Smooth muscle cell (in vitro differentiated cells): ENCODE data around the gene KRTAP19-3. TPM values are rescaled to one million over a fixed set of nuclear protein-coding genes. Genes with fewer than 3 reads are reported as not detected.

Source experiments
- DNase-seq: peaks from one replicate; lab custom pipeline; 2025; ENCODE audit not compliant: unreplicated experiment; lab: John Stamatoyannopoulos, UW
- H2AFZ ChIP-seq: fragments of 200-600 bp; sonication (generic); 2 replicates; pipeline ENCODE4 v1.6.0; 2016; ENCODE audit warnings: antibody characterized with exemption, low read depth, mild to moderate bottlenecking
- H3F3A ChIP-seq: fragments of 200-600 bp; sonication (generic); 2 replicates; pipeline ENCODE4 v1.6.0; 2017; ENCODE audit warnings: antibody characterized with exemption, low read depth
- H3K27ac ChIP-seq: fragments of 200-600 bp; sonication (generic); 2 replicates; pipeline ENCODE4 v1.5.1; 2016; ENCODE audit warnings: low read depth, mild to moderate bottlenecking
- H3K27me3 ChIP-seq: fragments of 200-600 bp; sonication (generic); 2 replicates; pipeline ENCODE4 v1.6.1; 2016; ENCODE audit warnings: low read depth, mild to moderate bottlenecking
- H3K36me3 ChIP-seq: fragments of 200-600 bp; sonication (generic); 2 replicates; pipeline ENCODE4 v1.5.1; 2016; ENCODE audit warnings: low read depth
- H3K4me1 ChIP-seq: fragments of 200-600 bp; sonication (generic); 2 replicates; pipeline ENCODE4 v1.5.1; 2016; ENCODE audit warnings: low read depth
- H3K4me2 ChIP-seq: fragments of 200-600 bp; sonication (generic); 2 replicates; pipeline ENCODE4 v1.6.0; 2016; ENCODE audit warnings: mild to moderate bottlenecking
- H3K4me3 ChIP-seq: fragments of 200-600 bp; sonication (generic); 2 replicates; pipeline ENCODE4 v1.5.1; 2016; ENCODE audit warnings: mild to moderate bottlenecking
- H3K79me2 ChIP-seq: fragments of 200-600 bp; sonication (generic); 2 replicates; pipeline ENCODE4 v1.6.0; 2016; ENCODE audit warnings: low read depth, mild to moderate bottlenecking
- H3K9ac ChIP-seq: fragments of 200-600 bp; sonication (generic); 2 replicates; pipeline ENCODE4 v1.6.0; 2016; ENCODE audit warnings: low read depth
- H3K9me3 ChIP-seq: fragments of 200-600 bp; sonication (generic); replicated peaks from 2 replicates; pipeline ENCODE4 v1.5.1; 2016; ENCODE audit warnings: low read depth
- H4K20me1 ChIP-seq: fragments of 200-600 bp; sonication (generic); 2 replicates; pipeline ENCODE4 v1.6.0; 2016; ENCODE audit warnings: low read depth
- CTCF ChIP-seq: fragments of 200-600 bp; sonication (generic); IDR thresholded peaks from 2 replicates; pipeline ENCODE4 v1.5.1; 2017; ENCODE audit warnings: borderline replicate concordance, mild to moderate bottlenecking, antibody characterized with exemption; ENCODE audit not compliant: insufficient read depth, poor library complexity, severe bottlenecking
- WGBS: methylation state at CpG from one replicate; pipeline ENCODE4 v1.1.7; 2016; ENCODE audit warnings: low lambda C conversion rate; 5-methylcytosine and 5-hydroxymethylcytosine counted together
- polyA plus RNA-seq: library from polyadenylated mRNA; unstranded; fragments of >200 nt; fragmentation: Nextera tagmentation; extraction: Ambion mirVana; gene quantifications from 2 replicates; pipeline ENCODE4 v1.2.1, GENCODE V29; 2016
- small RNA-seq: library from RNA; depleted of rRNA; stranded (forward); fragments of <200 nt; gene quantifications from one replicate; pipeline ENCODE3, GENCODE V24; 2014
- total RNA-seq: library from RNA; depleted of rRNA; stranded (reverse); fragments of >200 nt; gene quantifications from 2 replicates; pipeline ENCODE4 v1.2.3, GENCODE V29; 2014

Gene KRTAP19-3
- total and polyA plus RNA-seq, 2 experiments from 2014 or later, result not detected

GRCh38 chr21:30444204-30444603 lies 47.6 kb downstream of the KRTAP19-3 start:
- no peak overlapping the region for H3K4me2 ChIP-seq
- H3K36me3 ChIP-seq, result no peaks in the 10 kb centered on the region
- 57% methylated on average over 1 of the region's 1 CpG for WGBS
- no peak overlapping the region for H3K9ac ChIP-seq
- H3K27me3 ChIP-seq, result no peaks in the 10 kb centered on the region
- H2AFZ ChIP-seq, result no peak overlapping the region
- no peaks in the 10 kb centered on the region for H3K79me2 ChIP-seq
- no peak for TF ChIP-seq CTCF
- H3K9me3 ChIP-seq, result no peaks in the 10 kb centered on the region
- no peak for DNase-seq
- no peak overlapping the region for H3K27ac ChIP-seq
- H3K4me1 ChIP-seq, result no peaks in the 10 kb centered on the region
- H3K4me3 ChIP-seq, result no peak overlapping the region
- H3F3A ChIP-seq, result no peaks in the 10 kb centered on the region
- H4K20me1 ChIP-seq, result no peaks in the 10 kb centered on the region

GRCh38 chr21:30443226-30443625 lies 48.6 kb downstream of the KRTAP19-3 start:
- Histone ChIP-seq H3K4me1 (no peaks in the 10 kb centered on the region), H3K4me2 (no peak overlapping the region), H3K27ac (no peak overlapping the region), H4K20me1 (no peaks in the 10 kb centered on the region), H3K4me3 (no peak overlapping the region), H3K9ac (no peak overlapping the region), H3F3A (no peaks in the 10 kb centered on the region), H3K79me2 (no peaks in the 10 kb centered on the region), H2AFZ (no peak overlapping the region), H3K36me3 (no peaks in the 10 kb centered on the region), H3K9me3 (no peaks in the 10 kb centered on the region), H3K27me3 (no peaks in the 10 kb centered on the region)
- no peak for DNase-seq
- TF ChIP-seq CTCF, result no peak

Small RNA genes within 50 kb of the gene (small RNA-seq; reads per million reads assigned to genes)
- gene AP000567.1 (not detected), gene KRTAP19-10P (not detected), gene KRTAP19-11P (not detected), gene KRTAP19-9P (not detected)

Other genes starting within 250 kb of the KRTAP19-3 start
- not detected in 2 replicates for gene KRTAP24-1, start 209.1 kb downstream of the KRTAP19-3 start, total RNA-seq
- not detected in 2 replicates for gene KRTAP24-1, start 209.1 kb downstream of the KRTAP19-3 start, polyA plus RNA-seq
- not detected in 2 replicates for gene KRTAP25-1, start 202.5 kb downstream of the KRTAP19-3 start, total RNA-seq
- not detected in 2 replicates for gene KRTAP25-1, start 202.5 kb downstream of the KRTAP19-3 start, polyA plus RNA-seq
- gene KRTAP26-1, start 171.7 kb downstream of the KRTAP19-3 start, total RNA-seq, result not detected in 2 replicates
- not detected in 2 replicates for gene KRTAP26-1, start 171.7 kb downstream of the KRTAP19-3 start, polyA plus RNA-seq
- gene KRTAP27-1, start 154.3 kb downstream of the KRTAP19-3 start, total RNA-seq, result not detected in 2 replicates
- gene KRTAP27-1, start 154.3 kb downstream of the KRTAP19-3 start, polyA plus RNA-seq, result not detected in 2 replicates
- gene KRTAP23-1, start 143.4 kb downstream of the KRTAP19-3 start, total RNA-seq, result not detected in 2 replicates
- gene KRTAP23-1, start 143.4 kb downstream of the KRTAP19-3 start, polyA plus RNA-seq, result not detected in 2 replicates
- gene KRTAP13-2, start 119.7 kb downstream of the KRTAP19-3 start, total RNA-seq, result not detected in 2 replicates
- gene KRTAP13-2, start 119.7 kb downstream of the KRTAP19-3 start, polyA plus RNA-seq, result not detected in 2 replicates
- gene KRTAP13-1, start 96.0 kb downstream of the KRTAP19-3 start, total RNA-seq, result not detected in 2 replicates
- gene KRTAP13-1, start 96.0 kb downstream of the KRTAP19-3 start, polyA plus RNA-seq, result not detected in 2 replicates
- gene KRTAP13-3, start 66.1 kb downstream of the KRTAP19-3 start, total RNA-seq, result not detected in 2 replicates
- gene KRTAP13-3, start 66.1 kb downstream of the KRTAP19-3 start, polyA plus RNA-seq, result not detected in 2 replicates
- gene KRTAP13-4, start 61.8 kb downstream of the KRTAP19-3 start, total RNA-seq, result not detected in 2 replicates
- not detected in 2 replicates for gene KRTAP13-4, start 61.8 kb downstream of the KRTAP19-3 start, polyA plus RNA-seq
- gene KRTAP15-1, start 51.7 kb downstream of the KRTAP19-3 start, total RNA-seq, result not detected in 2 replicates
- not detected in 2 replicates for gene KRTAP15-1, start 51.7 kb downstream of the KRTAP19-3 start, polyA plus RNA-seq
- 0.72 TPM in 1 of 2 replicates, not detected in the other for gene KRTAP19-1, start 11.6 kb downstream of the KRTAP19-3 start, total RNA-seq
- 1.9 TPM in 1 of 2 replicates, not detected in the other for gene KRTAP19-1, start 11.6 kb downstream of the KRTAP19-3 start, polyA plus RNA-seq
- gene KRTAP19-2, start 4.6 kb downstream of the KRTAP19-3 start, total RNA-seq, result not detected in 2 replicates
- not detected in 2 replicates for gene KRTAP19-2, start 4.6 kb downstream of the KRTAP19-3 start, polyA plus RNA-seq
- not detected in 2 replicates for gene KRTAP19-4, start 5.2 kb upstream of the KRTAP19-3 start, total RNA-seq
- gene KRTAP19-4, start 5.2 kb upstream of the KRTAP19-3 start, polyA plus RNA-seq, result not detected in 2 replicates
- gene KRTAP19-5, start 10.1 kb upstream of the KRTAP19-3 start, total RNA-seq, result not detected in 2 replicates
- gene KRTAP19-5, start 10.1 kb upstream of the KRTAP19-3 start, polyA plus RNA-seq, result not detected in 2 replicates
- gene KRTAP19-6, start 49.9 kb upstream of the KRTAP19-3 start, total RNA-seq, result not detected in 2 replicates
- gene KRTAP19-6, start 49.9 kb upstream of the KRTAP19-3 start, polyA plus RNA-seq, result not detected in 2 replicates
- gene KRTAP19-7, start 69.3 kb upstream of the KRTAP19-3 start, total RNA-seq, result not detected in 2 replicates
- gene KRTAP19-7, start 69.3 kb upstream of the KRTAP19-3 start, polyA plus RNA-seq, result not detected in 2 replicates
- not detected in 2 replicates for gene KRTAP22-2, start 98.4 kb upstream of the KRTAP19-3 start, total RNA-seq
- gene KRTAP22-2, start 98.4 kb upstream of the KRTAP19-3 start, polyA plus RNA-seq, result not detected in 2 replicates
- not detected in 2 replicates for gene KRTAP6-3, start 100.4 kb upstream of the KRTAP19-3 start, total RNA-seq
- not detected in 2 replicates for gene KRTAP6-3, start 100.4 kb upstream of the KRTAP19-3 start, polyA plus RNA-seq
- not detected in 2 replicates for gene KRTAP6-2, start 106.9 kb upstream of the KRTAP19-3 start, total RNA-seq
- not detected in 2 replicates for gene KRTAP6-2, start 106.9 kb upstream of the KRTAP19-3 start, polyA plus RNA-seq
- gene KRTAP22-1, start 109.1 kb upstream of the KRTAP19-3 start, total RNA-seq, result not detected in 2 replicates
- gene KRTAP22-1, start 109.1 kb upstream of the KRTAP19-3 start, polyA plus RNA-seq, result not detected in 2 replicates
- gene KRTAP6-1, start 121.9 kb upstream of the KRTAP19-3 start, total RNA-seq, result not detected in 2 replicates
- gene KRTAP6-1, start 121.9 kb upstream of the KRTAP19-3 start, polyA plus RNA-seq, result not detected in 2 replicates
- not detected in 2 replicates for gene KRTAP20-1, start 124.4 kb upstream of the KRTAP19-3 start, total RNA-seq
- not detected in 2 replicates for gene KRTAP20-1, start 124.4 kb upstream of the KRTAP19-3 start, polyA plus RNA-seq
- not detected in 2 replicates for gene KRTAP20-4, start 128.6 kb upstream of the KRTAP19-3 start, total RNA-seq
- not detected in 2 replicates for gene KRTAP20-4, start 128.6 kb upstream of the KRTAP19-3 start, polyA plus RNA-seq
- gene KRTAP20-2, start 143.2 kb upstream of the KRTAP19-3 start, total RNA-seq, result not detected in 2 replicates
- gene KRTAP20-2, start 143.2 kb upstream of the KRTAP19-3 start, polyA plus RNA-seq, result not detected in 2 replicates
- gene KRTAP20-3, start 150.9 kb upstream of the KRTAP19-3 start, total RNA-seq, result not detected in 2 replicates
- not detected in 2 replicates for gene KRTAP20-3, start 150.9 kb upstream of the KRTAP19-3 start, polyA plus RNA-seq
- gene KRTAP21-3, start 226.8 kb upstream of the KRTAP19-3 start, total RNA-seq, result not detected in 2 replicates
- not detected in 2 replicates for gene KRTAP21-3, start 226.8 kb upstream of the KRTAP19-3 start, polyA plus RNA-seq